Measurements from ENCODE around the gene HOXA10.

GRCh38 chr7:27141137-27141922 lies 32.8 kb downstream of the HOXA10 start:
- TF ChIP-seq CTCF (IDR thresholded peaks at IDR 0.05): no peak
- no peak for TF ChIP-seq POLR2A (IDR thresholded peaks at IDR 0.05)

Measured in thyroid gland (tissue), 4 donors.